Measurements from ENCODE around the gene B4GALNT3.

DNA sequence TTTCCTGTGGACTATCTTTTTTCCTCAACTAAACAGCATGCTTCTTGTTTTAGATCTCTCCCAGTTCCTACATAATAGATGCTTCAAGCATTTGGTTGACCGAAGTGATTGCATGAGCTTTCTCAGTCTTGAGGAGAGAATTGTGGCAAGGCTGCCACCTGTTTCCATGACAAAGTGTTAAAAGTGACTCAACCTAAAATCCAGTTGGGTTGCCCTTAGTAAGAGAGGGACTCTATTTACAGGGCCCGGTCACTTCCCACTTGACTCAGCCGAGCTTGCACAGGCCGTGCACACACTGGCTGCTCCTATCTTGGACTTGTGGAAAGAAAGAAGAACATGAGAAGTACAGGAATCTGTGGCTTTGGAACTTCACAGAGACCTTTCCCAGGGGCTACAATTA is 2.1 kb upstream of the B4GALNT3 start:
- TF ChIP-seq, protein P1, sequence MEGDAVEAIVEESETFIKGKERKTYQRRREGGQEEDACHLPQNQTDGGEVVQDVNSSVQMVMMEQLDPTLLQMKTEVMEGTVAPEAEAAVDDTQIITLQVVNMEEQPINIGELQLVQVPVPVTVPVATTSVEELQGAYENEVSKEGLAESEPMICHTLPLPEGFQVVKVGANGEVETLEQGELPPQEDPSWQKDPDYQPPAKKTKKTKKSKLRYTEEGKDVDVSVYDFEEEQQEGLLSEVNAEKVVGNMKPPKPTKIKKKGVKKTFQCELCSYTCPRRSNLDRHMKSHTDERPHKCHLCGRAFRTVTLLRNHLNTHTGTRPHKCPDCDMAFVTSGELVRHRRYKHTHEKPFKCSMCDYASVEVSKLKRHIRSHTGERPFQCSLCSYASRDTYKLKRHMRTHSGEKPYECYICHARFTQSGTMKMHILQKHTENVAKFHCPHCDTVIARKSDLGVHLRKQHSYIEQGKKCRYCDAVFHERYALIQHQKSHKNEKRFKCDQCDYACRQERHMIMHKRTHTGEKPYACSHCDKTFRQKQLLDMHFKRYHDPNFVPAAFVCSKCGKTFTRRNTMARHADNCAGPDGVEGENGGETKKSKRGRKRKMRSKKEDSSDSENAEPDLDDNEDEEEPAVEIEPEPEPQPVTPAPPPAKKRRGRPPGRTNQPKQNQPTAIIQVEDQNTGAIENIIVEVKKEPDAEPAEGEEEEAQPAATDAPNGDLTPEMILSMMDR (IDR thresholded peaks at IDR 0.05), result no peak
- no peak for TF ChIP-seq POLR2A (IDR thresholded peaks at IDR 0.05)
